Measurements from ENCODE around the gene ARHGEF28. TPM values are rescaled to one million over a fixed set of nuclear protein-coding genes. Genes with fewer than 3 reads are reported as not detected.

Gene ARHGEF28
- total RNA-seq, 2 experiments from 2014 or later, result not detected

DNA sequence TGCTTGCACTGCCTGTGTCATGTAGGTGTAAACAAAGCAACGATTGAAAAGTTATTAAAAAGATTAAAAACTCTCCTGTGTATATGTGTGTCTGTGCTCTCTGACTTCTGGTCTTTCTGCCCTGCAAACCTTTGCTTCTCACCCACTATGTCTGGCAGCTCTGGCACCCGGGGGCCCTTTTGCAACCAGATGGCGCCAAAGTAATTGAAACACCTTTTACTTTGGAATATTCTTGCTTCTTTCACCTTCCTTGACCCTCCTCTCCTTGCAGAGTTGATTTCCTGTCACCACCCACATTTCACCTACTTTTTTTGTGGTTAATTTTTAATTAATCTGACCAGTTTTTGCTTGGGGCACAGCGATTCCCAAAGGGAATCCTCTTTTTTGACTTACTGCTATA is 275.5 kb downstream of the ARHGEF28 start:
- no peak overlapping the region for H3K27ac Mint-ChIP-seq
- ATAC-seq (no peak), DNase-seq (no peak)
- CTCF ChIA-PET, result interaction anchor here (1.2 to 2.4 kb wide), 5 partner anchors 18 to 748 kb away, joined by 4 to 29 read pairs (median 11); partner anchors contain the start of gene ENC1
- H3K36me3 Mint-ChIP-seq, result no peaks in the 10 kb centered on the region
- H3K4me1 Mint-ChIP-seq, result peaks cover 16% of the 10 kb centered on the region
- H3K27me3 Mint-ChIP-seq, result peaks cover 50% of the 10 kb centered on the region
- H3K4me3 Mint-ChIP-seq, result no peak overlapping the region
- no peaks in the 10 kb centered on the region for H3K9me3 Mint-ChIP-seq (ENCODE audit: low read depth)

GRCh38 chr5:73902327-73903051 is 276.5 kb downstream of the ARHGEF28 start:
- no peak overlapping the region for H3K27ac Mint-ChIP-seq
- H3K4me1 Mint-ChIP-seq, result peaks cover 16% of the 10 kb centered on the region
- H3K9me3 Mint-ChIP-seq (ENCODE audit: low read depth), result no peaks in the 10 kb centered on the region
- H3K4me3 Mint-ChIP-seq, result no peak overlapping the region
- peaks cover 53% of the 10 kb centered on the region for H3K27me3 Mint-ChIP-seq
- ATAC-seq (no peak), DNase-seq (no peak)
- H3K36me3 Mint-ChIP-seq, result no peaks in the 10 kb centered on the region
- CTCF ChIA-PET, result interaction anchor here (1.2 to 2.4 kb wide), 7 partner anchors 9 to 747 kb away, joined by 4 to 29 read pairs (median 6); partner anchors contain the start of gene ENC1

DNA sequence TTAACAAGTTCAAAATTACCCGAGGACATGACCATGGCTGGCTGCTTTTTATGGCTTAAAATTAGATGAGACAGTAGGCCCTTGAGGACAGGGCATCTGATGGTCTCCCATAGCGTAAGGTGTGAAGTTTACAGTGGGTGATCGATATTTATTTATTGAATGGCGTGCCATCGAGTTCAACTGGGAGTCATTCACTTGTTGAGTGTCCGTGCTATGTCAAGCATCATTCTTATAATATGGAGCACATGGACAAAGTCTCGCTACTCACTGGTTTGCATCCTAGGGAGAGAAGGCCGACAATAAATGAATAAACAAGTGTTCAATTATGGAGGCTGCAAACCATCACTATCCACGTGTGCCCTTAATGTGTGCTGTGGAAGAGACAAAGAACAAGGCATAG is 277.2 kb downstream of the ARHGEF28 start:
- Mint-ChIP-seq H3K4me3 (no peak overlapping the region), H3K27ac (no peak overlapping the region), H3K4me1 (peaks cover 15% of the 10 kb centered on the region), H3K9me3 (ENCODE audit: low read depth) (no peaks in the 10 kb centered on the region), H3K36me3 (no peaks in the 10 kb centered on the region), H3K27me3 (peaks cover 55% of the 10 kb centered on the region)
- CTCF ChIA-PET, result interaction anchor here (1.6 to 2.4 kb wide), 5 partner anchors 9 to 746 kb away, joined by 6 to 29 read pairs (median 11); partner anchors contain the start of gene ENC1
- DNase-seq (no peak), ATAC-seq (no peak)

DNA sequence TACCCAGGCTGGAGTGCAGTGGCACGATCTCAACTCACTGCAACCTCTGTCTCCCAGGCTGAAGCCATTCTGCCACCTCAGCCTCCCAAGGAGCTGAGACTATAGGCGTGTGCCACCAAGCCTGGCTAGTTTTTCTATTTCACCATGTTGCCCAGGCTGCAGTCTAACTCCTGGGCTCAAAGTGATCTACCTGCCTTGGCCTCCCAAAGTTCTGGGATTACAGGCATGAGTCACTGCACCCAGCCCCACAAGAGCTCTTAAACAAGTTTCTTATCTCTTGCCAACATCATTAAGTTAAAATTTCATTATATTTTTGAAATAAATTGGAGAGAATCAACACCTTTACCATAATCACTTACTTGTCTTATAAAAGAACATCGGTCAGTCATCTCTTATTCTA is 280.3 kb downstream of the ARHGEF28 start:
- DNase-seq (no peak), ATAC-seq (no peak)
- Mint-ChIP-seq H3K4me3 (no peak overlapping the region), H3K36me3 (no peaks in the 10 kb centered on the region), H3K4me1 (no peaks in the 10 kb centered on the region), H3K27me3 (peaks cover 51% of the 10 kb centered on the region), H3K9me3 (ENCODE audit: low read depth) (no peaks in the 10 kb centered on the region), H3K27ac (no peak overlapping the region)
- CTCF ChIA-PET, result interaction anchor here (0.9 to 1.5 kb wide), 2 partner anchors 734 to 735 kb away, joined by 3 to 4 read pairs; partner anchors contain the start of gene ENC1

GRCh38 chr5:73907164-73907563 is 281.2 kb downstream of the ARHGEF28 start:
- H3K4me1 Mint-ChIP-seq, result peaks cover 5% of the 10 kb centered on the region
- H3K4me3 Mint-ChIP-seq, result no peak overlapping the region
- CTCF ChIA-PET, result interaction anchor here (1.5 kb wide), 1 partner anchor 734 kb away, joined by 4 read pairs; no protein-coding TSS in a partner anchor
- H3K36me3 Mint-ChIP-seq, result no peaks in the 10 kb centered on the region
- H3K27me3 Mint-ChIP-seq, result peaks cover 52% of the 10 kb centered on the region
- no peak for ATAC-seq
- DNase-seq, result no peak
- no peaks in the 10 kb centered on the region for H3K9me3 Mint-ChIP-seq (ENCODE audit: low read depth)
- no peak overlapping the region for H3K27ac Mint-ChIP-seq

DNA sequence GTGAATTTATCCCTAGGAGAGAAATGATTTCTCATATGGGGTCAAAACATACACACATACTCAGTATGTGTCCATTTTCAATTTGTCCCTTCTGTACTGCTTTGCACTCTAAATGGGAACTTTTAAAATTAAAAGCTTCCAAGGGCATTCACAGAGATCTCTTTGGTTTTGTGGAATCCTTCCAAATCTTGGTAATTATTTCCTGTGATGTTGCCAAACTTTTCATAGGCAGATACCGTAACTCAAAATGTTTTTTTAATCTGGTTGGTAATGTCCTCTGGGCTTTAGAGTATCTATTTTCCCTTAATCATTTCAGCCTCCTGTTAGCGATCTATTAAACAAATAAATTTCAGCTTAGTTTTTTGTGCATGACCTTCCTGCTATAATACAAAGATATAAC is 282.4 kb downstream of the ARHGEF28 start:
- Mint-ChIP-seq H3K4me3 (no peak overlapping the region), H3K36me3 (no peaks in the 10 kb centered on the region), H3K27ac (no peak overlapping the region), H3K4me1 (peaks cover 13% of the 10 kb centered on the region), H3K9me3 (ENCODE audit: low read depth) (no peaks in the 10 kb centered on the region), H3K27me3 (peaks cover 53% of the 10 kb centered on the region)
- DNase-seq, result no peak
- ATAC-seq, result no peak
- CTCF ChIA-PET, result interaction anchor here (1.2 to 1.4 kb wide), 2 partner anchors 732 to 740 kb away, joined by 3 to 4 read pairs; partner anchors contain the start of gene ENC1

GRCh38 chr5:73908846-73909245 is 282.9 kb downstream of the ARHGEF28 start:
- peaks cover 48% of the 10 kb centered on the region for H3K27me3 Mint-ChIP-seq
- DNase-seq (no peak), ATAC-seq (no peak)
- CTCF ChIA-PET, result interaction anchor here (1.2 to 1.4 kb wide), 2 partner anchors 731 to 740 kb away, joined by 3 to 4 read pairs; partner anchors contain the start of gene ENC1
- H3K36me3 Mint-ChIP-seq, result no peaks in the 10 kb centered on the region
- no peaks in the 10 kb centered on the region for H3K9me3 Mint-ChIP-seq (ENCODE audit: low read depth)
- no peak overlapping the region for H3K27ac Mint-ChIP-seq
- peaks cover 16% of the 10 kb centered on the region for H3K4me1 Mint-ChIP-seq
- H3K4me3 Mint-ChIP-seq, result no peak overlapping the region

DNA sequence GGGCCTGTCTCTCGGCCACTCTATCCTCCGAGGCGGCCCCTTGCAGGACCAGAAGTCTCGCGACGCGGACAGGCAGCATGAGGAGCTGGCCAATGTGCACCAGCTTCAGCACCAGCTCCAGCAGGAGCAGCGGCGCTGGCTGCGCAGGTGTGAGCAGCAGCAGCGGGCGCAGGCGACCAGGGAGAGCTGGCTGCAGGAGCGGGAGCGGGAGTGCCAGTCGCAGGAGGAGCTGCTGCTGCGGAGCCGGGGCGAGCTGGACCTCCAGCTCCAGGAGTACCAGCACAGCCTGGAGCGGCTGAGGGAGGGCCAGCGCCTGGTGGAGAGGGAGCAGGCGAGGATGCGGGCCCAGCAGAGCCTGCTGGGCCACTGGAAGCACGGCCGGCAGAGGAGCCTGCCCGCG is 283.5 kb downstream of the ARHGEF28 start:
- H3K4me3 Mint-ChIP-seq, result no peak overlapping the region
- no peaks in the 10 kb centered on the region for H3K36me3 Mint-ChIP-seq
- H3K9me3 Mint-ChIP-seq (ENCODE audit: low read depth), result no peaks in the 10 kb centered on the region
- peaks cover 16% of the 10 kb centered on the region for H3K4me1 Mint-ChIP-seq
- DNase-seq (no peak), ATAC-seq (no peak)
- CTCF ChIA-PET, result interaction anchor here (1.2 kb wide), 1 partner anchor 731 kb away, joined by 3 read pairs; the partner anchor contains the start of gene ENC1
- no peak overlapping the region for H3K27ac Mint-ChIP-seq
- peaks cover 47% of the 10 kb centered on the region for H3K27me3 Mint-ChIP-seq

DNA sequence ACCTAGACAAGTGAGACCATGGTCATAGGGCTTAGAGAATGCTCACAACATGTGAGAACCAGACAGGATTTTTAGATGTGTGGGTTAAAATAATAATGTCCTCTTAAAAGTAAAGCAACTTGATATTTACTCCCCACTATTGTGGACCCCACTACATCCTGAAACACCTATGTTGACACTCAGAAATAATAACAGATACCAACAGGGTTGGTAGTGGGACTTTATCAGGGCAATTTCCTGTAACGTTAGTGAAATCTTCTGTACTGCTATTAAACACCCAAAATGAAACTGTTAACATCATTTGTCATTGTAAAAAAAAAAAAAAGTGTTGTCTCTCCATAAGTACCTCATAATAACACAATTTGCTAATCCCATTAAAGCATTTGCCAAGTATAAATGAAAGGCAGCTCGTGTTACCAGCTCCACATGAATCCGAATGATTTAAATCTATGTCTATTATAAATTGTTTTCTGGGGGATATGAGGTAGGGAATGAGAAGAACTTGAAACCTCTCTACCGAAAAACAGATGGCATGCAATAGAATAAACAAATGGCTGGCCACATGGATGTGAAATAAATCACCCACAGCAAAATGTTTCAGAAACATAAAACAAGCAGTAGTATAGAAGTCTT is 285.9 kb downstream of the ARHGEF28 start:
- H3K4me1 Mint-ChIP-seq, result peaks cover 16% of the 10 kb centered on the region
- DNase-seq (no peak), ATAC-seq (no peak)
- CTCF ChIA-PET, result no interaction called here
- peaks cover 42% of the 10 kb centered on the region for H3K27me3 Mint-ChIP-seq
- H3K9me3 Mint-ChIP-seq (ENCODE audit: low read depth), result no peaks in the 10 kb centered on the region
- H3K36me3 Mint-ChIP-seq, result no peaks in the 10 kb centered on the region
- no peak overlapping the region for H3K27ac Mint-ChIP-seq
- no peak overlapping the region for H3K4me3 Mint-ChIP-seq

GRCh38 chr5:73912821-73913271 is 286.9 kb downstream of the ARHGEF28 start:
- no peaks in the 10 kb centered on the region for H3K9me3 Mint-ChIP-seq (ENCODE audit: low read depth)
- peaks cover 16% of the 10 kb centered on the region for H3K4me1 Mint-ChIP-seq
- H3K27me3 Mint-ChIP-seq, result peaks cover 36% of the 10 kb centered on the region
- ATAC-seq (no peak), DNase-seq (no peak)
- H3K4me3 Mint-ChIP-seq, result no peak overlapping the region
- no peak overlapping the region for H3K27ac Mint-ChIP-seq
- CTCF ChIA-PET, result interaction anchor here (1.7 kb wide), 1 partner anchor 10 kb away, joined by 6 read pairs; no protein-coding TSS in a partner anchor
- no peaks in the 10 kb centered on the region for H3K36me3 Mint-ChIP-seq

GRCh38 chr5:73913971-73914370 is 288.0 kb downstream of the ARHGEF28 start:
- Mint-ChIP-seq H3K27ac (no peak overlapping the region), H3K9me3 (ENCODE audit: low read depth) (no peaks in the 10 kb centered on the region), H3K36me3 (no peaks in the 10 kb centered on the region), H3K4me1 (peaks cover 16% of the 10 kb centered on the region), H3K27me3 (peaks cover 29% of the 10 kb centered on the region), H3K4me3 (no peak overlapping the region)
- CTCF ChIA-PET, result interaction anchor here (0.7 to 1.7 kb wide), 3 partner anchors 10 to 731 kb away, joined by 3 to 6 read pairs (median 4); no protein-coding TSS in a partner anchor
- no peak for ATAC-seq
- DNase-seq, result no peak

DNA sequence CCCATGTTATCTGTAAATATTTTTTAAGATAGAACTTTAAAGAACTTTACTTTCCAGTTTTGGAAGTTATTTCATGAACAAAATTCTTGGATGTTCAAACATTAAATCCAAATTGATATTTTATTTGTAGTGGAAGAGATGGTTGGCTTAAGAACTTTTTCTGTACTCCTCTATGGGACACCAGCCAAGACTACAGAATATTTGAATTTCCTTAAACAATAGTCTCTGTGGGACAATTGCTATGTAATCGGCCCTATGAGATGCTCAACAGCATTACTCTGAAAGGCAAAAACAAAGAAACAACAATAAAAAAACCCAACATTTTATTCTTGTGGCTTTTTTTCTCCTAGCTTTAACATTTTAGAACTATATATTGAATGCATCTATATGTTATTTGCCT is 289.3 kb downstream of the ARHGEF28 start:
- Mint-ChIP-seq H3K9me3 (ENCODE audit: low read depth) (no peaks in the 10 kb centered on the region), H3K4me3 (no peak overlapping the region), H3K36me3 (no peaks in the 10 kb centered on the region), H3K27ac (no peak overlapping the region), H3K4me1 (peaks cover 16% of the 10 kb centered on the region), H3K27me3 (peaks cover 35% of the 10 kb centered on the region)
- ATAC-seq (no peak), DNase-seq (no peak)
- CTCF ChIA-PET, result interaction anchor here (0.6 to 1.0 kb wide), 2 partner anchors 34 to 131 kb away, joined by 3 read pairs; no protein-coding TSS in a partner anchor

DNA sequence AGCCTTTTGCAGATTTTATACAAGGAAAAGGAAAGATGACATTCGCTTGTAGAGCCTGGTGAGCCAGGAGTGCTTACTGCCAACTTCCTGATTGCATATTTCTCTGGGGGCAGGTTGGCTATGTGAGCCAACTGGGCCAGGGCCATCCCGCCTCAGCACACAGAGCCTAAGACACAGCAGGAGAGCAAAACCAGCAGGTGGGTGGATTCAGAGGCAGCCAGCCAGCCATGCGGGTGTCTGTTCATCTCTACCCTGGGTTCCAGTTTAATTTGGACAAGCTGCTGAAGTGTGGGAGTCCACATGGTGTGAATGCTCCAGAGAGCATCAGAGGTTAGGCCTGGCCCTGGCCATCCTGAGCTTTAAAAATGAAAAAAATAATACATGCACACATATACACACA is 291.4 kb downstream of the ARHGEF28 start:
- Mint-ChIP-seq H3K4me1 (peaks cover 11% of the 10 kb centered on the region), H3K36me3 (no peaks in the 10 kb centered on the region), H3K27ac (no peak overlapping the region), H3K27me3 (peaks cover 37% of the 10 kb centered on the region), H3K4me3 (no peak overlapping the region), H3K9me3 (ENCODE audit: low read depth) (no peaks in the 10 kb centered on the region)
- DNase-seq, result no peak
- ATAC-seq, result no peak
- CTCF ChIA-PET, result no interaction called here

Data from activated CD8-positive, alpha-beta memory T cell treated with anti-CD3 and anti-CD28 coated beads, Interleukin-2, amount 10 ng/mL, durations not matched to agents 7 days and 5 days (primary cell).